ENCODE results near the gene CYP39A1.
"Not testable (repeated sequence)": the region's sequence is repeated elsewhere in the genome, so short reads cannot be mapped to it uniquely, and the experiment has no call there.

The CYP39A1 gene

DNA sequence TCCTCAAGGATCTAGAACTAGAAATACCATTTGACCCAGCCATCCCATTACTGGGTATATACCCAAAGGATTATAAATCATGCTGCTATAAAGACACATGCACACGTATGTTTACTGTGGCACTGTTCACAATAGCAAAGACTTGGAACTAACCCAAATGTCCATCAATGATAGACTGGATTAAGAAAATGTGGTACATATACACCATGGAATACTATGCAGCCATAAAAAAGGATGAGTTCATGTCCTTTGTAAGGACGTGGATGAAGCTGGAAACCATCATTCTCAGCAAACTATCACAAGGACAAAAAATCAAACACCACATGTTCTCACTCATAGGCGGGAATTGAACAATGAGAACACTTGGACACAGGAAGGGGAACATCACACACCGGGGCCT lies 4.5 kb downstream of the CYP39A1 start:
- not testable (repeated sequence) for DNase-seq

GRCh38 chr6:46645265-46645664 lies 7.4 kb downstream of the CYP39A1 start:
- DNase-seq: no peak

DNA sequence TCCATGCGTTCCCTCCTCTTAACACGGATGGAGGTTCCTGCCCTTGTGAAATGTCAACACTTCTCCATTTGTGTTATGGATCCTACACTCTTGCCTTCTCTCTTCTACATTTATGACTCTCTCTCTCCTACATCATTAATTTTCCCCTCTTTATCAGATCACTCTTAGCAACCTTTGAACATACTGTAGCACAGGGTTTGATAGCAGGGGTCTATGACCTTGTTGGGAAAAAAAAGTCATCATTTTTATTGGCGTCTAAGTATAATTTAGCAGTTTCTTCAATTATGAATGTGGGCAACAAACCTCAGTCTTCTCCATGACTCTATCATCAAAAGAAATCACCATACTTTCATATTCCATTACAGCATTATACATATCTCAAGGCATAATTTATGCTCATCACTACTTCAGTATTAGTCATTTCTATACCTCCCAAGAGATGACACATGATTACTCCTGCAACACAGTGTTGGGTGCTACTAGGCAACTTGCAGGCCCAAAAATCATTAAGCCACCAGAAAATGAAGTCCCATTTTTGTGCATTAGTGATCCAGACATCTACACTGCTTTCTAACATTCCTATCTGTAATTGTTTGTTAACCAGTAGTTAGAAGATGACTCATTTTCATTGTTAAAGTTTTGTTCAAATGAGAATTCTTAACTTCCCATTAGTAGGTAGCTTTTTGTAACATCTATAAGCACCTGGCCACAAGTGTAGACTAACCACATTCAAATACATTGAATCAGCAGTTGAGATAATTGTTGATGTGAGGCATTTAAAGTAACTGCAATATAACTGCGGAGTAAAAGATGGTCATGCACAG lies 9.5 kb downstream of the CYP39A1 start:
- DNase-seq: no peak

DNA sequence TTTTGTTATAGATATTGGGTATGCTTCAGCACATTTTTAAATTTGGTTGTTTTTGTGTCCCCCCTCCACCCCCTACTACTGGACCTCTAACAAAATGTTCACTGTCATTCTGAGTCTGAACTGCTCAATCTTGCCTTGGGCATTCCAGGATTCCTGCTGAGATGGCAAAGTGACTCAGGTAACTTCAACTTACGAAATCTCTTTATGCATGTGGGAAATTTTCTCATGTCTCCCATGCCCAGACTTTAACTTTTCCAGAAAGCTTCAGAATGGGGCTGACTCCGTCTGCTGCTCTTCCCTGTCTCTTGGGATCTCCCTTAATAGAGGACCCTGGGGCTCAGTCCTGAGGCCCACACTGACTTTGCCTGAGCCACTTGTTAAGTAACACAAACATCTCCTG lies 14.0 kb downstream of the CYP39A1 start:
- no peak for DNase-seq

GRCh38 chr6:46637933-46638332 lies 14.7 kb downstream of the CYP39A1 start:
- DNase-seq: no peak

- DNase-seq: no peak
These were observed 15.5 kb downstream of the CYP39A1 start for GRCh38 chr6:46637145-46637544.

GRCh38 chr6:46635462-46635861 lies 17.2 kb downstream of the CYP39A1 start:
- DNase-seq: no peak

GRCh38 chr6:46632053-46632452 lies 20.6 kb downstream of the CYP39A1 start:
- DNase-seq: no peak

DNA sequence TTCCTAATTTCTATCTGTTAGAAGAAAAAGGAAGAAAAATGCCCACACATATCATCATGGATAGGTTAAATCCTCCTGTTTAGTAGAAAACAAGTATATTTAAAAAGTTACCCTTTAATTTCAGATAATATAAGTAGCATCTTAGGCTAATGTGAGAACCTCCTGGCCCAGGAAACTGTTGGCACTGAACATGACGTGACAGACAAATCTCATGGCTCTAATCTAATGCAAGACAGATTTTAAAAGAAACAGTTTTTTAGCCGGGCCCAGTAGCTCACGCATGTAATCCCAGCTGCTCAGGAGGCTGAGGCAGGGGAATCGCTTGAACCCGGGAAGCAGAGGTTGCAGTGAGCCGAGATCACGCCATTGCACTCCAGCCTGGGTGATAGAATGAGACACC lies 22.9 kb downstream of the CYP39A1 start:
- DNase-seq: no peak

DNA sequence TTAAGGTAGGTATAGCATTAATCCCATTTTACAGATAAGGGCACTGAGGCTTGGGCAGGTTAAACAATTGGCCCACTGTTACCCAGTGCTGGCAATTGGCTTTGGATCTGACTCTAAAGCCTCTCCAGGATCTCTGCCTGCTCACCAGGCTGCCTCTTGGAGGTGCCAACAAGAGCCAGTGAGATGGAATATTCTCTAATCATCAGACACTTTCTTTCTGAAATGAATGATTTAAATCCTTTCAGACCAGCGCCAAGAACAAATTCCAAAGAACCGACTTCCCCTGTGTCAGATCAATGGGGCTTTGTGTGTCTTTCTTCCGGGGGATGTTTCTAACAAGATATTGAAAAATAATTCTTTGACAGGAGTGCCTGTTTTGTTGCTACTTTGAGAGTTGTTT lies 23.6 kb downstream of the CYP39A1 start:
- no peak for DNase-seq

DNA sequence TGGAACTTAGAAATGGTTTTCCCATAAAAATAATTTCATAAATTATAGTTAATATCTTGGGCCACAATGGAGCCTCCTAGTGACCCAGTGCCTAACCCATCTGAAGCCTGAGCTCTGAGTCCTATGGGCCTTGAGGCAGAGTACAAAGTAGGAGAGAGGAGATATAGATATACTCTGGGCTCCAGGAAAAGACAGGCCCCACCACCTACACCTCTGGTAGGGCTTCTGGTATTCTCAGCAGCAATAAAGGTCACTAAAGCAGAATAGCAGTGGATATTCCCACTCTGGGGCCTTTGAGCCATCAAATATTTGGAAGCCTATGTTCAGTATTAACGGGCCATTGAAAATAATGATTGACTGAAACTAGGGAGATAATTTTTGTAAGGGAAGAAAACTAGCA lies 24.1 kb downstream of the CYP39A1 start:
- DNase-seq: no peak

DNA sequence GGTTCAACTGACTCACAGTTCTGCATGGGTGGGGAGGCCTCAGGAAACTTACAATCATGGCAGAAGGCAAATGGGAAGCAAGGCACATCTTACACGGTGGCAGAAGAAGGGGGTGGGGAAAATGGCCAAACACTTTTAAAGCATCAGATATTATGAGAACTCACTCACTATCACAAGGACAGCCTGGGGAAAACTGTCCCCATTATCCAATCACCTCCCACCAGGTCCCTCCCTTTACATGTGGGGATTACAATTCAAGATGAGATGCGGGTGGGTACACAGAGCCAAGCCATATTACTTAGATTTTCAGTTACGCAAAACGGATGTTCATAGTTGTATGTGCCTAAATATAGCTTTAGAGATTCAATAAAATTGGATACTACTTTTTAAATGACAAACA lies 25.6 kb downstream of the CYP39A1 start:
- DNase-seq: no peak

- peak in 1 of 2 donors; percentile 70 for DNase-seq
These were observed 26.2 kb downstream of the CYP39A1 start for GRCh38 chr6:46626228-46626909.

GRCh38 chr6:46618726-46619125 lies 33.9 kb downstream of the CYP39A1 start:
- no peak for DNase-seq

GRCh38 chr6:46612645-46613044 lies 40.0 kb downstream of the CYP39A1 start:
- no peak for DNase-seq

GRCh38 chr6:46610862-46611553 lies 41.6 kb downstream of the CYP39A1 start:
- DNase-seq: no peak

DNA sequence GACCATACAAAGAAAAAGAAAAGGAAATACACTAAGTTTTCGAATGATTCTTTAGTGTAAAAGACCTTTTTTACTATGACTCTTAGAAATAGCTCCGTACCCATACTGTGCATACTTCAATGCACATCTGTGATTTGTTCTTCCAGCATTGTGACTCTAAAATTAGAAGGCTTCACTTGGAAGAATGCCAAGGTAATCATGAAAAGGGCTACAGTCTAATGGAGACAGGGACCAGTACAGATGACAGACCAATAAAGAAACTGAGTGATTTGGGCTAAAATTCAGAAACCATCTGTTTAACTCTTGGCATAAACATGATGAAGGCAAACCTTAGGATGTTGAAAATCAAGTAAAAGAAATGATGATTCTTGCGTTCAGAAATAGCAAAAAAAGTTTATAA lies 46.3 kb downstream of the CYP39A1 start:
- peak in 1 of 2 donors; percentile 65 for DNase-seq

DNA sequence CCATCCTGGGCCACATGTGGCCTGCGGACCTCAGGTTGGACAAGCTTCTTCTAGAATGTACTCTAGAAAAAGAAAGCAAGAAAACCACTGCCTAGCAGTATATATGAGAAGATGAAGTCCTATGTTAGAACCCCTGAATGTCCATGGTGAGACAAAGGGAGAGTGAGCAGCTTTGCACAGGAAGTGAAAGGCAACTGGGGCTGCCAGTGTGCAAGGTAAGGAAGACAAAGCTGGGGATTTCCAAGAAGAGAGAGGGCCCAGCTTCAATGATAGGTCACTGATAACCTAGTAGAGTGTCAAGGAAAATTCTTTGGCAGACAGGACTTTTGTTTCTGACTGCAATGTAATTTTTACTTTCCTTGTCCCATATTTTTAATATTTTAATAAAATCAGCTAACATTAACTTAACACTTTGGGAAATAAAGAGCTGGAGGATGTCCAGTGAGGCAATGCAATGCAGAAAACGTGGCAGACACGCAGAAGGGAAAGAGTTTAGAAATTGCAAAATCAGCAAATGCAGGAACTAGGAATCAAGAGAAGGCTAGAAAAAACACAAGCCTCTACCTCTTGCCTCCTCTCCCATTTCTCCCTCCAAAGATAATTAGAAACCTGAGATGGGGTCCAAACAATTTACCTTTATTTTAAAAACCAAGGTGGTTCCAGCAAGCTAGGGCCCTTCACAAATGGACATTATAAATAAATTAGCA lies 47.4 kb downstream of the CYP39A1 start:
- no peak for DNase-seq

GRCh38 chr6:46598215-46598614 lies 54.4 kb downstream of the CYP39A1 start:
- no peak for DNase-seq

DNA sequence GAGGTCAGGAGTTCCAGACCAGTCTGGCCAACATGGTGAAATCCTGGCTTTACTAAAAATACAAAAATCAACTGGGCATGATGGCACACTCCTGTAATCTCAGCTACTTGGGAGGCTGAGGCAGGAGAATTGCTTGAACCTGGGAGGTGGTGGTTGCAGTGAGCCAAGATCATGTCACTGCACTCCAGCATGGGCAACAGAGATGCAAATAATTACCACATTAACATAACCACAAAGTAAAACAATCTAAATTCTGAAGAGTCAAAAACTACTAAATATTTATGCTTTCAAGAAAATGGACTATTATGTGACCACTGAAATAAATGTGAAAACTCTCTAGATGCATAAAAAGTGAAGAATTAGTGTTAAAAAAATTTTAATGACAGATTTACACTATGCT lies 59.9 kb downstream of the CYP39A1 start:
- DNase-seq: no peak

DNA sequence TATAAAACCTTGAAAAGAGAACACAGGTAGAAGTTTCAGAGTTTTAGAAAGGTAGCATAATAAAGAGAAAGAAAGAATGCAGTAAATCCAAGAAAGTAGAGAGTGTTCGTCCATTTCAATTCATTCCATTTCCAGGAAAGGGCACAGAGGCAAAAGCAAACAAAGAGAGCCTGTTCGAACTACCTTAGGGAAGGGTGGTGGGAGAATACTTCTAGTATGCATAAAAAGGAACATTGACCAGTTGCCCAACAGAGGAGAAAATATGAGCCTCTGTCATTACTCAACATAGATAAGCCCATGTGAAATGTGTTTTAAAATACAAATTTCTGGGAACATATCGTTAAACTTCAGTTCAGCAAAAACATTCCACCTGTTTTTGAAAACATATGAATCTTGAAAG lies 60.6 kb downstream of the CYP39A1 start:
- no peak for DNase-seq

GRCh38 chr6:46590765-46591164 lies 61.9 kb downstream of the CYP39A1 start:
- no peak for DNase-seq

DNA sequence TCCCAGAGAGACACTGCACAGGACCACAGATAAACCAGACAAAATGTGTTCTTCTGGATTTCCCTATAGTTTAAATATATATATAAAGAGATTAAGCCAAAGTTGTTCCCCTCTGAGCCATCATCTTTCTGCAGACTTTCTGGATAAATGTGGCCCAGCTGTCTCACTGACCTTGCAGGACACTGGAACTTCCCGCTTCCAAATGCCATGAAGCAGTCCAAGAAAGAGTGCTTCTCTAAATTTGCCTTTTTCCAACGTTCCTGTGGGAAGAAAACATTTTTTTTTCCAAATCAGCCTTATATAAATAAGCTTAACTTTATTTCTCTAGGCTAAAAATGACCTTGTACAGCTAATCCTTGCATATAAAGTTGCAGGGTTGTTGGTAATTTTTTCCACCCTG lies 65.7 kb downstream of the CYP39A1 start:
- DNase-seq: no peak
